ENCODE data around the gene AVP.

DNA sequence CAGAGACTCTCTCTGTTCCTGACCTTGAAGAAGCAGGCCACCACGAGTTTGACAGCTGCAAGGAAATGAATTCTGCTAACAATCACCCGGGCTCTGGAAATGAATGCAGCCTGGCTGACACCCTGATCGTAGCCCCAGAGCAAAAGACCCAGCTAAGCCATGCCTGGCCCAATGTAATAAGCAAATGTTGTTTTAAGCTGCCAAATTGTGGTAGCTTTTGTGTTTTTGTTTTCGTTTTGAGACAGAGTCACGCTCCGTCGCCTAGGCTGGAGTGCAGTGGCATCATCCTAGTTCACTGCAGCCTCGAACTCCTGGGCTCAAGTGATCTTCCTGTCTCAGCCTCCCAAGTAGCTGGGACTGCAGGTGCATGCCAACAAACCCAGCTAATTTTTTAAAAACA lies 16.4 kb downstream of the AVP start:
- no peak for TF ChIP-seq TCF4 (CRISPR knock-in tag; IDR thresholded peaks at IDR 0.05; ENCODE audit: borderline replicate concordance)
- TF ChIP-seq, protein P1, sequence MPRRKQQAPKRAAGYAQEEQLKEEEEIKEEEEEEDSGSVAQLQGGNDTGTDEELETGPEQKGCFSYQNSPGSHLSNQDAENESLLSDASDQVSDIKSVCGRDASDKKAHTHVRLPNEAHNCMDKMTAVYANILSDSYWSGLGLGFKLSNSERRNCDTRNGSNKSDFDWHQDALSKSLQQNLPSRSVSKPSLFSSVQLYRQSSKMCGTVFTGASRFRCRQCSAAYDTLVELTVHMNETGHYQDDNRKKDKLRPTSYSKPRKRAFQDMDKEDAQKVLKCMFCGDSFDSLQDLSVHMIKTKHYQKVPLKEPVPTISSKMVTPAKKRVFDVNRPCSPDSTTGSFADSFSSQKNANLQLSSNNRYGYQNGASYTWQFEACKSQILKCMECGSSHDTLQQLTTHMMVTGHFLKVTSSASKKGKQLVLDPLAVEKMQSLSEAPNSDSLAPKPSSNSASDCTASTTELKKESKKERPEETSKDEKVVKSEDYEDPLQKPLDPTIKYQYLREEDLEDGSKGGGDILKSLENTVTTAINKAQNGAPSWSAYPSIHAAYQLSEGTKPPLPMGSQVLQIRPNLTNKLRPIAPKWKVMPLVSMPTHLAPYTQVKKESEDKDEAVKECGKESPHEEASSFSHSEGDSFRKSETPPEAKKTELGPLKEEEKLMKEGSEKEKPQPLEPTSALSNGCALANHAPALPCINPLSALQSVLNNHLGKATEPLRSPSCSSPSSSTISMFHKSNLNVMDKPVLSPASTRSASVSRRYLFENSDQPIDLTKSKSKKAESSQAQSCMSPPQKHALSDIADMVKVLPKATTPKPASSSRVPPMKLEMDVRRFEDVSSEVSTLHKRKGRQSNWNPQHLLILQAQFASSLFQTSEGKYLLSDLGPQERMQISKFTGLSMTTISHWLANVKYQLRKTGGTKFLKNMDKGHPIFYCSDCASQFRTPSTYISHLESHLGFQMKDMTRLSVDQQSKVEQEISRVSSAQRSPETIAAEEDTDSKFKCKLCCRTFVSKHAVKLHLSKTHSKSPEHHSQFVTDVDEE (CRISPR knock-in tag; IDR thresholded peaks at IDR 0.05), result no peak
- TF ChIP-seq ISL1 (CRISPR knock-in tag; IDR thresholded peaks at IDR 0.05), result no peak
- no peak for TF ChIP-seq ZC3H10 (CRISPR knock-in tag; IDR thresholded peaks at IDR 0.05)
- TF ChIP-seq, protein P2, sequence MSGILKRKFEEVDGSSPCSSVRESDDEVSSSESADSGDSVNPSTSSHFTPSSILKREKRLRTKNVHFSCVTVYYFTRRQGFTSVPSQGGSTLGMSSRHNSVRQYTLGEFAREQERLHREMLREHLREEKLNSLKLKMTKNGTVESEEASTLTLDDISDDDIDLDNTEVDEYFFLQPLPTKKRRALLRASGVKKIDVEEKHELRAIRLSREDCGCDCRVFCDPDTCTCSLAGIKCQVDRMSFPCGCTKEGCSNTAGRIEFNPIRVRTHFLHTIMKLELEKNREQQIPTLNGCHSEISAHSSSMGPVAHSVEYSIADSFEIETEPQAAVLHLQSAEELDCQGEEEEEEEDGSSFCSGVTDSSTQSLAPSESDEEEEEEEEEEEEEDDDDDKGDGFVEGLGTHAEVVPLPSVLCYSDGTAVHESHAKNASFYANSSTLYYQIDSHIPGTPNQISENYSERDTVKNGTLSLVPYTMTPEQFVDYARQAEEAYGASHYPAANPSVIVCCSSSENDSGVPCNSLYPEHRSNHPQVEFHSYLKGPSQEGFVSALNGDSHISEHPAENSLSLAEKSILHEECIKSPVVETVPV (CRISPR knock-in tag; IDR thresholded peaks at IDR 0.05), result no peak
- TF ChIP-seq SNAI2 (CRISPR knock-in tag; IDR thresholded peaks at IDR 0.05), result no peak
- TF ChIP-seq ARNTL (CRISPR knock-in tag; IDR thresholded peaks at IDR 0.05; ENCODE audit: borderline replicate concordance, low read depth), result no peak
- TF ChIP-seq PPARA (CRISPR knock-in tag; IDR thresholded peaks at IDR 0.05; ENCODE audit: borderline replicate concordance), result no peak
- TF ChIP-seq, protein P3, sequence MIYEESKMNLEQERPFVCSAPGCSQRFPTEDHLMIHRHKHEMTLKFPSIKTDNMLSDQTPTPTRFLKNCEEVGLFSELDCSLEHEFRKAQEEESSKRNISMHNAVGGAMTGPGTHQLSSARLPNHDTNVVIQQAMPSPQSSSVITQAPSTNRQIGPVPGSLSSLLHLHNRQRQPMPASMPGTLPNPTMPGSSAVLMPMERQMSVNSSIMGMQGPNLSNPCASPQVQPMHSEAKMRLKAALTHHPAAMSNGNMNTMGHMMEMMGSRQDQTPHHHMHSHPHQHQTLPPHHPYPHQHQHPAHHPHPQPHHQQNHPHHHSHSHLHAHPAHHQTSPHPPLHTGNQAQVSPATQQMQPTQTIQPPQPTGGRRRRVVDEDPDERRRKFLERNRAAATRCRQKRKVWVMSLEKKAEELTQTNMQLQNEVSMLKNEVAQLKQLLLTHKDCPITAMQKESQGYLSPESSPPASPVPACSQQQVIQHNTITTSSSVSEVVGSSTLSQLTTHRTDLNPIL (CRISPR knock-in tag; IDR thresholded peaks at IDR 0.05; ENCODE audit: low read depth), result no peak
- TF ChIP-seq, protein P4, sequence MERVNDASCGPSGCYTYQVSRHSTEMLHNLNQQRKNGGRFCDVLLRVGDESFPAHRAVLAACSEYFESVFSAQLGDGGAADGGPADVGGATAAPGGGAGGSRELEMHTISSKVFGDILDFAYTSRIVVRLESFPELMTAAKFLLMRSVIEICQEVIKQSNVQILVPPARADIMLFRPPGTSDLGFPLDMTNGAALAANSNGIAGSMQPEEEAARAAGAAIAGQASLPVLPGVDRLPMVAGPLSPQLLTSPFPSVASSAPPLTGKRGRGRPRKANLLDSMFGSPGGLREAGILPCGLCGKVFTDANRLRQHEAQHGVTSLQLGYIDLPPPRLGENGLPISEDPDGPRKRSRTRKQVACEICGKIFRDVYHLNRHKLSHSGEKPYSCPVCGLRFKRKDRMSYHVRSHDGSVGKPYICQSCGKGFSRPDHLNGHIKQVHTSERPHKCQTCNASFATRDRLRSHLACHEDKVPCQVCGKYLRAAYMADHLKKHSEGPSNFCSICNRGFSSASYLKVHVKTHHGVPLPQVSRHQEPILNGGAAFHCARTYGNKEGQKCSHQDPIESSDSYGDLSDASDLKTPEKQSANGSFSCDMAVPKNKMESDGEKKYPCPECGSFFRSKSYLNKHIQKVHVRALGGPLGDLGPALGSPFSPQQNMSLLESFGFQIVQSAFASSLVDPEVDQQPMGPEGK (CRISPR knock-in tag; IDR thresholded peaks at IDR 0.05; ENCODE audit: borderline replicate concordance), result no peak
- TF ChIP-seq BACH2 (CRISPR knock-in tag; IDR thresholded peaks at IDR 0.05; ENCODE audit: borderline replicate concordance), result no peak
- TF ChIP-seq ZFP3 (CRISPR knock-in tag; IDR thresholded peaks at IDR 0.05), result no peak
